HEK293T (cell line): ENCODE data around the gene FAM20C.

Experiments used
- CTCF ChIA-PET: fragments of 350-600 bp; formaldehyde crosslinking; extraction: SDS; loops from one replicate; lab custom pipeline; 2021; ENCODE audit warnings: antibody characterized with exemption, inconsistent platforms; lab: Yijun Ruan, JAX
- POLR2A ChIA-PET: fragments of 350-600 bp; formaldehyde crosslinking; extraction: SDS; loops from one replicate; lab custom pipeline; 2020; ENCODE audit warnings: antibody characterized with exemption, inconsistent platforms; lab: Yijun Ruan, JAX
- DNase-seq: peaks from one replicate; pipeline ENCODE4 v3.0.0; 2012; ENCODE audit warnings: mixed read lengths; ENCODE audit errors: extremely low spot score
- ARNT ChIP-seq: fragments of 450-650 bp; IDR thresholded peaks from 2 replicates; pipeline ENCODE4 v1.6.1; 2017; ENCODE audit warnings: mild to moderate bottlenecking
- BHLHE40 ChIP-seq: fragments of 450-650 bp; IDR thresholded peaks from 2 replicates; pipeline ENCODE4 v1.6.1; 2016; ENCODE audit warnings: mild to moderate bottlenecking, moderate library complexity, borderline replicate concordance
- CTBP1 ChIP-seq: fragments of 450-650 bp; IDR thresholded peaks from 2 replicates; pipeline ENCODE4 v1.6.1; 2016; ENCODE audit warnings: borderline replicate concordance
- ELF4 ChIP-seq: fragments of 450-650 bp; IDR thresholded peaks from 2 replicates; pipeline ENCODE4 v1.6.1; 2017; ENCODE audit warnings: antibody characterized with exemption
- FOXA1 ChIP-seq: fragments of 450-650 bp; IDR thresholded peaks from 2 replicates; pipeline ENCODE4 v1.6.1; 2016; ENCODE audit warnings: mild to moderate bottlenecking
- FOXK2 ChIP-seq: fragments of 450-650 bp; IDR thresholded peaks from 2 replicates; pipeline ENCODE4 v1.6.1; 2016; ENCODE audit warnings: mild to moderate bottlenecking
- FOXM1 ChIP-seq: fragments of 450-650 bp; IDR thresholded peaks from 2 replicates; pipeline ENCODE4 v1.6.1; 2017; ENCODE audit warnings: mild to moderate bottlenecking, borderline replicate concordance
- HDGF ChIP-seq: fragments of 450-650 bp; IDR thresholded peaks from 2 replicates; pipeline ENCODE4 v1.6.1; 2017; ENCODE audit warnings: antibody characterized with exemption, borderline replicate concordance
- L3MBTL2 ChIP-seq: fragments of 450-650 bp; conservative IDR thresholded peaks from 2 replicates; pipeline ENCODE4 v1.6.1; 2016; ENCODE audit warnings: mild to moderate bottlenecking
- LEF1 ChIP-seq: fragments of 450-650 bp; IDR thresholded peaks from 2 replicates; pipeline ENCODE4 v1.6.1; 2017; ENCODE audit warnings: mild to moderate bottlenecking, borderline replicate concordance
- NFRKB ChIP-seq: fragments of 450-650 bp; IDR thresholded peaks from 2 replicates; pipeline ENCODE4 v1.6.1; 2016; ENCODE audit warnings: mild to moderate bottlenecking, moderate library complexity
- SP1 ChIP-seq: fragments of 450-650 bp; IDR thresholded peaks from 2 replicates; pipeline ENCODE4 v1.6.1; 2017
- SUZ12 ChIP-seq: fragments of 450-650 bp; IDR thresholded peaks from 2 replicates; pipeline ENCODE4 v1.6.1; 2016; ENCODE audit warnings: mild to moderate bottlenecking
- TARDBP ChIP-seq: fragments of 450-650 bp; IDR thresholded peaks from 2 replicates; pipeline ENCODE4 v1.6.1; 2016
- ZNF384 ChIP-seq: fragments of 450-650 bp; IDR thresholded peaks from 2 replicates; pipeline ENCODE4 v1.6.1; 2016
- TF ChIP-seq, protein P1 (sequence below): fragments of 450-650 bp; IDR thresholded peaks from 2 replicates; pipeline ENCODE4 v1.6.1; 2016

Gene FAM20C

DNA sequence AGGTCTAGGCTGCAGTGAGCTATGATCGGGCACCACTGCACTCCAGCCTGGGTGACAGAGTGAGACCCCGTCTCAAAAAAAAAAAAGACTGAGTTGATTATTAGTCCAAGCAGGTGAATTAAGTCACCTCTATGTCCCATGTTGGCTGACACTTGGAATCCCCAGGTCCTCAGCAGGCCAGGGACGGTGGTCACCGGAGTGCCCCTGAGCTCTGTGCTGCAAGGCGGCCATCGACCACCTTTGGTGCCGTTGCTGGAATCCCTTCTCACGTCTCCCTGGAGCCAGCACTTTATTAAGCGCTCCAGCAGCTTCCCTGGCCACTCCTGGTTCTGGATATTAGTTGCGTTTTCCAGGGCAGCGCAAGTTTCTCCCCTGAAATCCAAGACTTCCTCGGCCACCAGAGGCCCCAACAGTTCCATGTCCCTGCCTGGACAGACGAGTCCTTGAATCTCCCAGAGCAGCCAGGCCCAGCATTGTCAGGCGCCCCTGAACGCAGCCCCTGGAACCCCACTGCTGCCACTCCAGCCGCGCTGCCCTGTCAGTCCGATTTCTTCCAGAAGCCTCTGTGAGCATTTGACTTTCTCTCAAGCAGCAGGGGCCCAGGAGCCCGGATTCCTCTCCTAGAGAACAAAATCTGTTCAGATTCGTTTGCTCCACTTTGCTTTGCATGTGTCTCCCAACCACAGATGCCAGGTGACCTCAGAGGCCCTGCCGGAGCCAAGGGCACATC lies 59.2 kb downstream of the FAM20C start:
- TF ChIP-seq BHLHE40 (no peak), SP1 (no peak), FOXM1 (no peak), HDGF (no peak), FOXK2 (no peak), ZNF384 (no peak), TARDBP (no peak), CTBP1 (no peak), L3MBTL2 (no peak)
- TF ChIP-seq, protein P1, sequence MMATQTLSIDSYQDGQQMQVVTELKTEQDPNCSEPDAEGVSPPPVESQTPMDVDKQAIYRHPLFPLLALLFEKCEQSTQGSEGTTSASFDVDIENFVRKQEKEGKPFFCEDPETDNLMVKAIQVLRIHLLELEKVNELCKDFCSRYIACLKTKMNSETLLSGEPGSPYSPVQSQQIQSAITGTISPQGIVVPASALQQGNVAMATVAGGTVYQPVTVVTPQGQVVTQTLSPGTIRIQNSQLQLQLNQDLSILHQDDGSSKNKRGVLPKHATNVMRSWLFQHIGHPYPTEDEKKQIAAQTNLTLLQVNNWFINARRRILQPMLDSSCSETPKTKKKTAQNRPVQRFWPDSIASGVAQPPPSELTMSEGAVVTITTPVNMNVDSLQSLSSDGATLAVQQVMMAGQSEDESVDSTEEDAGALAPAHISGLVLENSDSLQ: no peak
- no peak for DNase-seq
- ChIA-PET CTCF (no interaction called here), POLR2A (no interaction called here)

DNA sequence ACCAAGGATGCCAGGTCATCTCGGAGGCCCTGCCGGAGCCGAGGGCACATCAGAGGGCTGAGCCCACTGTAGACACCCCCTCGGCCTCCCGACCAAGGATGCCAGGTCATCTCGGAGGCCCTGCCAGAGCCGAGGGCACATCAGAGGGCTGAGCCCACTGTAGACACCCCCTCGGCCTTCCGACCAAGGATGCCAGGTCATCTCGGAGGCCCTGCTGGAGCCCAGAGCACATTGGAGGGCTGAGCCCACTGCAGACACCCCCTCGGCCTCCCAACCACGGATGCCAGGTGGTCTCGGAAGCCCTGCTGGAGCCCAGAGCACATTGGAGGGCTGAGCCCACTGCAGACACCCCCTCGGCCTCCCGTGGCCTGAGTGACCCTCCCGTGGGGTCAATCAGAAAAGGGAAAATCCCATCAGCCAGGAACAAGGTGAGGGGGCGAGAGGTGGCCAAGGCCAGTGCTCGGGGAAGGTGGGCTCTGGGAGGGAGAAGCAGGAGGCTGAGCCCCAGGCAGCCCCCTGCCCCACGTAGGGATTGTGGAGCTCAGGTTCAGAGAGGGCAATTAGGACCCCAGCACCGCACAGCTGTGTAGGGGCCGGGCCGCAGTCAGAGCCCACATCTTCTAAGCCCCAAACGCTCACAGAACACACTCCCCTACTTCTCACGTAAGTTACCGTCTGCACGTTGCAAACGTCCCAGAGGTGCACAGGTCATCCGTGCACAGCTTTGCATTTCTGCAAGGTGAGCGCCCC lies 60.0 kb downstream of the FAM20C start:
- TF ChIP-seq, protein P1: no peak
- TF ChIP-seq LEF1 (no peak), SP1 (no peak), HDGF (no peak), ZNF384 (no peak), BHLHE40 (no peak), CTBP1 (no peak), TARDBP (no peak), NFRKB (no peak), L3MBTL2 (no peak), ARNT (no peak), ELF4 (no peak), FOXK2 (no peak), FOXA1 (no peak), SUZ12 (no peak), FOXM1 (no peak)
- CTCF ChIA-PET: no interaction called here
- POLR2A ChIA-PET: no interaction called here
- no peak for DNase-seq

DNA sequence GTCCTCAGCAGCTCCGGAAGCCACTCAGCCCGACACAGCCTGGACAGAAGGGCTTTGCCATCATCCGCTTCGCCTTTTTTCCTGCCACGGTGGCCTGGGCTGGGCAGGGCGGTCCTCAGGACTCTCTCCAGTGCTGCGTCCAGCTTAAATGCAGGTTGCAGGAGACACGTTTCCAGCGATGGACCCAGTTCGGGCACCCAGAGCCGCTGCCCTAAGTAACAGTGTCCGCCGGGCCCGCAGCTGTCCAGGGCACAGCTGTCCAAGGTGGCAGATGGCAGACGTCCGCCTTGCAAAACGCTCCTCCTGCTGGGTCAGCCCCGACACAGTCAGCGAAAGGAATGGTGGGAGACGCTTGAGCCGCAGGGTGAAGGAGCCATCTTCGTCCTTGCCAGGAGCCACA lies 60.6 kb downstream of the FAM20C start:
- no peak for DNase-seq
- TF ChIP-seq HDGF: no peak
- POLR2A ChIA-PET: no interaction called here
- CTCF ChIA-PET: no interaction called here

DNA sequence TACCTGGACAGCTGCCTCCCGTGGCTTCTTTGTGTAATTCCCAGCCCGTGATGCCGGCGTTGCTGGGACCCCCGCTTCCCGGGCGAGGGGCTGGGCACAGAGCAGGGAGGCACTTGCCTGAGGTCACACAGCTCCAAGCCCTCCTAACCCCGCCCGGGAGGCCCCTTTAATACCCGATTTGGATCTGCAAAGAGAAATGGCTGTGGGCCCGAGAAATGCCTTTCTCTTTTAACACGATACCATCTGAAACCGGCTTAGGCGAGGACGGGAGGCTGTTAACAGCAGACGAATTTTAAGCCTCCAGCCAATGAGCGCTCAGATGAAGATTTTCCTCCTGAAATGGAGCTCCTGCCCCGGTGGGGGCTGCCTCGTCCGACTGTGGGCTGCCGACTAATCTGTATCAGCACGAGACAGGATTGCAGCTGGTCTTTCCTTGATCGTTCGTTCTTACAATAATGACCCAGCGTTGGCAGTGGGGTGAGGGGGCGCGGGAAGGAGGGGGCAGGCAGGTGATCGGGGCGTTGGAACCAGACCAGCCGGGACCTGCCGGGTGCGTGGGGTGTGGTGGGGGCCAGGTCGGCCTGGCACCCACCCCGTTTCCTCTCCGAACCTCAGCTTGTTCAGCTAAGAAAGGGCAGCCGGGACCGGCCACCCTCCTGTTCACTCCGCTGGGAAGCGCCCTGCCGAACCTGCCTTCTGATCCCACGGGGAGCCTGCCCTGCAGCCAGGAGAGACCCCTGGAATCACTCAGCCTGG lies 61.4 kb downstream of the FAM20C start:
- ChIA-PET POLR2A (no interaction called here), CTCF (no interaction called here)
- DNase-seq: no peak
- TF ChIP-seq SUZ12 (no peak), FOXK2 (no peak), ZNF384 (no peak), BHLHE40 (no peak), HDGF (no peak), SP1 (no peak), LEF1 (no peak), NFRKB (no peak), ELF4 (no peak), L3MBTL2 (no peak), FOXM1 (no peak), CTBP1 (no peak), TARDBP (no peak), FOXA1 (no peak)
- TF ChIP-seq, protein P1: no peak

DNA sequence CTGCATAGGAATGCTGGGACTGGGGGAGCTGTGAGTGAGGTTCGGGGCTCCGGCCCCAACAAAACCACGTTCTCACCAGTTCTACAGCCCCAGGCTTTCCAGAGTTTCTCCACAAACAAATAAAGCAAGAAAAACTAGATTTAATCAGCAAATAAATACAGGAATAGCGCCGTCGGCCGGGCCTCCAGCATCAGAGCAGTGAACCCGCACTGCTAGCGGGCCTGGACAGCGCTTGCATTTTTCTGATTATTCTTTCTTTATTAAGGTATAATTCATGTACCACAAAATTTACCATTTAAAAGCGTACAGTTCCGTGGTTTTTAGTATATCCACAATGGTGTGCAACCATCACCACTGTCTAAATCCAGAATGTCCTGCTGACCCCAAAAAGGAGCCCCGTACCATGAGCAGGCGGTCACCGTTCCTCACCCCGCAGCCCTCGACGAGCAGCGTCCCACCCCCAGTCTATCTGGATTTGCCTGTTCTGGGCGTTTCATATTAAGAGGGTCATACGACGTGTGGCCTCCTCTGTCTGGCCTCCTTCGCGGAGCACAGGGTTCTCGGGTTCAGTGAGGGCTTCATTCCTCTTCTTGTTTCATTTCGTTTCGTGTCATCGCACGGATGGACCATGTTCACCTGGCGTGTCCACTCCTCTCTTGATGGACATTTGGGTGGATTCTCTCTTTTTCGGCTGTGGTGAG lies 62.1 kb downstream of the FAM20C start:
- TF ChIP-seq ELF4 (no peak), BHLHE40 (no peak), NFRKB (no peak), FOXK2 (no peak), HDGF (no peak), ARNT (no peak), TARDBP (no peak), FOXA1 (no peak), LEF1 (no peak), FOXM1 (no peak), L3MBTL2 (no peak), ZNF384 (no peak), SP1 (no peak), CTBP1 (no peak), SUZ12 (no peak)
- TF ChIP-seq, protein P1: no peak
- ChIA-PET CTCF (no interaction called here), POLR2A (no interaction called here)
- no peak for DNase-seq
